Measurements from ENCODE around the gene C6orf52. TPM values are rescaled to one million over a fixed set of nuclear protein-coding genes. Genes with fewer than 3 reads are reported as not detected.

Gene C6orf52
- total and polyA plus RNA-seq, 2 donors (not counting 3 experiments of a cell fraction or from before 2014, with no cell fraction given), result 0.54 TPM; not detected in 1

- dilution Hi-C loops (cut with MboI; ENCODE audit: extremely low pct_ligation_motif_present, low sequenced_read_pairs) (no loop called here), intact Hi-C loops (cut with micrococcal nuclease) (no loop called here)
- no peaks in the 10 kb centered on the region for H3K9me3 ChIP-seq (replicated peaks; ENCODE audit: control insufficient read depth, insufficient read depth, low read length)
- POLR2A ChIA-PET, result no interaction called here
- H3K36me3 ChIP-seq (ENCODE audit: control insufficient read depth in 2 of 2, extremely low read depth in 1 of 2, insufficient read depth in 2 of 2, low read length in 2 of 2), result no peaks in the 10 kb centered on the region
- FAIRE-seq, result no peak
- H3K27ac ChIP-seq (ENCODE audit: insufficient read depth, low read depth, low read length), result no peak overlapping the region
- H3K4me2 ChIP-seq (ENCODE audit: insufficient read depth, low read length), result no peak overlapping the region
- no peak for TF ChIP-seq GATA2 (IDR thresholded peaks at IDR 0.05; ENCODE audit: insufficient read depth, insufficient read length, low read depth, low read length)
- no peak for TF ChIP-seq FOS (IDR thresholded peaks at IDR 0.05; ENCODE audit: borderline replicate concordance, insufficient read depth, low read length)
- TF ChIP-seq JUN (IDR thresholded peaks at IDR 0.05; ENCODE audit: borderline replicate concordance, insufficient read depth, insufficient read length, low read depth), result no peak
- TF ChIP-seq POLR2A (IDR thresholded peaks at IDR 0.05; ENCODE audit: low read depth, low read length), result no peak
- TF ChIP-seq MYC (IDR thresholded peaks at IDR 0.05; ENCODE audit: low read depth, low read length), result no peak
- TF ChIP-seq POLR2AphosphoS5 (IDR thresholded peaks at IDR 0.05; ENCODE audit: insufficient read depth, low read depth, low read length), result no peak
- TF ChIP-seq, protein P1, sequence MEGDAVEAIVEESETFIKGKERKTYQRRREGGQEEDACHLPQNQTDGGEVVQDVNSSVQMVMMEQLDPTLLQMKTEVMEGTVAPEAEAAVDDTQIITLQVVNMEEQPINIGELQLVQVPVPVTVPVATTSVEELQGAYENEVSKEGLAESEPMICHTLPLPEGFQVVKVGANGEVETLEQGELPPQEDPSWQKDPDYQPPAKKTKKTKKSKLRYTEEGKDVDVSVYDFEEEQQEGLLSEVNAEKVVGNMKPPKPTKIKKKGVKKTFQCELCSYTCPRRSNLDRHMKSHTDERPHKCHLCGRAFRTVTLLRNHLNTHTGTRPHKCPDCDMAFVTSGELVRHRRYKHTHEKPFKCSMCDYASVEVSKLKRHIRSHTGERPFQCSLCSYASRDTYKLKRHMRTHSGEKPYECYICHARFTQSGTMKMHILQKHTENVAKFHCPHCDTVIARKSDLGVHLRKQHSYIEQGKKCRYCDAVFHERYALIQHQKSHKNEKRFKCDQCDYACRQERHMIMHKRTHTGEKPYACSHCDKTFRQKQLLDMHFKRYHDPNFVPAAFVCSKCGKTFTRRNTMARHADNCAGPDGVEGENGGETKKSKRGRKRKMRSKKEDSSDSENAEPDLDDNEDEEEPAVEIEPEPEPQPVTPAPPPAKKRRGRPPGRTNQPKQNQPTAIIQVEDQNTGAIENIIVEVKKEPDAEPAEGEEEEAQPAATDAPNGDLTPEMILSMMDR (IDR thresholded peaks at IDR 0.05; ENCODE audit: extremely low read depth in 1 of 2, insufficient read depth in 1 of 2, low read depth in 1 of 2, low read length in 2 of 2), result no peak
- no peak for TF ChIP-seq EZH2 (IDR thresholded peaks at IDR 0.05; ENCODE audit: borderline replicate concordance, low read depth, low read length, severe bottlenecking)
- TF ChIP-seq, protein P2, sequence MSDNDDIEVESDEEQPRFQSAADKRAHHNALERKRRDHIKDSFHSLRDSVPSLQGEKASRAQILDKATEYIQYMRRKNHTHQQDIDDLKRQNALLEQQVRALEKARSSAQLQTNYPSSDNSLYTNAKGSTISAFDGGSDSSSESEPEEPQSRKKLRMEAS (IDR thresholded peaks at IDR 0.05; ENCODE audit: insufficient read depth, insufficient read length), result no peak
- peaks cover 0 to 1% of the 10 kb centered on the region in 2 experiments for H3K27me3 ChIP-seq (ENCODE audit: control insufficient read depth in 2 of 2, insufficient read depth in 2 of 2, low read length in 2 of 2)
- no peak overlapping the region for H2AFZ ChIP-seq (ENCODE audit: low read depth, low read length)
- H3K79me2 ChIP-seq (ENCODE audit: control insufficient read depth, insufficient read depth, low read length), result no peaks in the 10 kb centered on the region
- no peaks in the 10 kb centered on the region for H3K4me1 ChIP-seq (ENCODE audit: control insufficient read depth, extremely low read depth, insufficient read depth, low read length)
- no peak overlapping the region for H3K4me3 ChIP-seq (replicated peaks in 1 of 3; ENCODE audit: insufficient read depth in 1 of 3, low read depth in 1 of 3, low read length in 3 of 3)
- no peaks in the 10 kb centered on the region for H3K9me1 ChIP-seq (replicated peaks; ENCODE audit: control insufficient read depth, extremely low read depth, insufficient read depth, low read length)
- H3K9ac ChIP-seq (replicated peaks; ENCODE audit: extremely low read depth, insufficient read depth, low read length), result no peak overlapping the region
- CTCF ChIA-PET, result no interaction called here
- no peak for DNase-seq (ENCODE audit: low read depth, low spot score)
- BruUV-seq (replicated peaks), result no TSS peak
- no peaks in the 10 kb centered on the region for H4K20me1 ChIP-seq (replicated peaks; ENCODE audit: control insufficient read depth, extremely low read depth, insufficient read depth, low read length)
Measured at GRCh38 chr6:10662742-10663141, 31.7 kb downstream of the C6orf52 start.

Data from endothelial cell of umbilical vein (primary cell).